C4-2B (cell line): Measurements from ENCODE around the gene SMAD2.

Experiments used
- H3K27ac ChIP-seq: fragments of 450-650 bp; 2 replicates; pipeline ENCODE4 v1.5.1; 2017
- CTCF ChIP-seq: fragments of 450-650 bp; conservative IDR thresholded peaks from 2 replicates; pipeline ENCODE4 v1.5.1; 2017; ENCODE audit warnings: mild to moderate bottlenecking
- ZFX ChIP-seq: fragments of 450-650 bp; IDR thresholded peaks from 2 replicates; pipeline ENCODE4 v1.6.1; 2017

SMAD2 gene

GRCh38 chr18:47932190-47932589 is 1.7 kb upstream of the SMAD2 start:
- TF ChIP-seq CTCF (no peak), ZFX (no peak)
- H3K27ac ChIP-seq = no peak overlapping the region

GRCh38 chr18:47931718-47932103 is 1.3 kb upstream of the SMAD2 start:
- TF ChIP-seq ZFX (no peak), CTCF (peak; percentile 1; the same call in 1 of the 2 replicates)
- H3K27ac ChIP-seq = peak overlapping the region; percentile 97

- peak overlapping the region; percentile 97 for H3K27ac ChIP-seq
- TF ChIP-seq ZFX (peak; percentile 52; the same call in 1 of the 2 replicates), CTCF (no peak)
These were observed 665 bp upstream of the SMAD2 start for GRCh38 chr18:47930931-47931717.

- peak overlapping the region; percentile 97 for H3K27ac ChIP-seq
- TF ChIP-seq CTCF = no peak
- no peak for TF ChIP-seq ZFX
These were observed 719 bp downstream of the SMAD2 start for GRCh38 chr18:47929681-47930198.

GRCh38 chr18:47928466-47928865 is 2.0 kb downstream of the SMAD2 start:
- H3K27ac ChIP-seq = no peak overlapping the region

GRCh38 chr18:47926101-47926850 is 4.2 kb downstream of the SMAD2 start:
- TF ChIP-seq CTCF (no peak), ZFX (no peak)
- H3K27ac ChIP-seq = no peak overlapping the region

More at GRCh38 chr18:47928466-47928865, 2.0 kb downstream of the SMAD2 start:
- TF ChIP-seq CTCF = no peak
- TF ChIP-seq ZFX = no peak

- TF ChIP-seq CTCF = no peak
- no peak for TF ChIP-seq ZFX
- H3K27ac ChIP-seq = no peak overlapping the region
These were observed 10.5 kb downstream of the SMAD2 start for GRCh38 chr18:47919916-47920315.
